Epithelial cell of prostate (primary cell): Measurements from ENCODE around the gene LMO3.
"Not testable (repeated sequence)": the region's sequence is repeated elsewhere in the genome, so short reads cannot be mapped to it uniquely, and the experiment has no call there.

Experiments used
- DNase-seq: peaks from one replicate; pipeline ENCODE4 v3.0.0-alpha.2; 2011; ENCODE audit warnings: low read depth, low spot score
- H3K27ac ChIP-seq: fragments of 450-650 bp; 2 replicates; pipeline ENCODE4 v1.5.1; 2017; ENCODE audit warnings: mild to moderate bottlenecking

The LMO3 gene

GRCh38 chr12:16560273-16560672 lies 45.7 kb downstream of the LMO3 start:
- no peak for DNase-seq
- no peak overlapping the region for H3K27ac ChIP-seq

DNA sequence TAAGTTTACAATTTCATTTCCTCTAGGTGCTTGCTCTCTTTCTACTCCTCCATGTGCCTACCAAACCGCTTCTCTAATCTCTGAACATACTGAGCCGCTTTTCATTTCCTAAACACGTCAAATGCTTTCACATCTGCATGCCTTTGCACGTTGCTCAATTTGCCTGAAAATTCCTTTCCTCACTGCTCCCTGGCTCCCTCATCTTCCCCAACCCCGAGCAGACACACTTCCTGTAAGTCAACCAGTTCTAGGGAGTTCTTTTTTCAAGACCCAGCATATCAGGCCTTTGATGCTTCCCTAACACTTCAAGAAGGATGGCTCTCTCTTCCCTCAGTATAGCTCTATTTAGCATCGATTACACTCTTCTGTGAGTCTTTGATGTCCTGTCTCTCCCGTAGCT lies 50.3 kb downstream of the LMO3 start:
- peak overlapping the region; percentile 13 for H3K27ac ChIP-seq
- DNase-seq, result no peak

GRCh38 chr12:16553457-16553856 lies 52.5 kb downstream of the LMO3 start:
- DNase-seq, result no peak
- H3K27ac ChIP-seq, result no peak overlapping the region

- no peak overlapping the region for H3K27ac ChIP-seq
- no peak for DNase-seq
Measured at GRCh38 chr12:16552301-16552700, 53.7 kb downstream of the LMO3 start.

GRCh38 chr12:16545836-16546235 lies 60.1 kb downstream of the LMO3 start:
- no peak for DNase-seq
- no peak overlapping the region for H3K27ac ChIP-seq

- DNase-seq, result no peak
- H3K27ac ChIP-seq, result no peak overlapping the region
Measured at GRCh38 chr12:16542586-16542985, 63.4 kb downstream of the LMO3 start.

DNA sequence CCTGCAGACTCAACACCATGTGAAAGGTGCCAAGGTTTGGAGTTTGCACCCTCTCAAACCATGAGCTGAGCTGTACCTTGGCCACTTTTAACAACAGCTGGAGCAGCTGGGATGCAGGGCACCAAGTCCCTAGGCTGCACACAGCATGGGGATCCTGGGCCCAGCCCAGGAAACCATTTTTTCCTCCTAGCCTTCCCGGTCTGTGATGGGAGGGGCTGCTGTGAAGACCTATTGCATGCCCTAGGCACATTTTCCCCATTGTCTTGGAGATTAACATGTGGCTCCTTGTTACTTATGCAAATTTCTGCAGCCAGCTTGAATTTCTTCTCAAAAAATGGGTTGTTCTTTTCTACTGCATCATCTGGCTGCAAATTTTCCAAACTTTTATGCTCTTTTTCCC lies 68.3 kb downstream of the LMO3 start:
- not testable (repeated sequence) for DNase-seq, H3K27ac ChIP-seq

- H3K27ac ChIP-seq, result no peak overlapping the region
- no peak for DNase-seq
Measured at GRCh38 chr12:16531621-16532020, 74.3 kb downstream of the LMO3 start.

- H3K27ac ChIP-seq, result no peak overlapping the region
- no peak for DNase-seq
Measured at GRCh38 chr12:16530268-16530850, 75.6 kb downstream of the LMO3 start.

DNA sequence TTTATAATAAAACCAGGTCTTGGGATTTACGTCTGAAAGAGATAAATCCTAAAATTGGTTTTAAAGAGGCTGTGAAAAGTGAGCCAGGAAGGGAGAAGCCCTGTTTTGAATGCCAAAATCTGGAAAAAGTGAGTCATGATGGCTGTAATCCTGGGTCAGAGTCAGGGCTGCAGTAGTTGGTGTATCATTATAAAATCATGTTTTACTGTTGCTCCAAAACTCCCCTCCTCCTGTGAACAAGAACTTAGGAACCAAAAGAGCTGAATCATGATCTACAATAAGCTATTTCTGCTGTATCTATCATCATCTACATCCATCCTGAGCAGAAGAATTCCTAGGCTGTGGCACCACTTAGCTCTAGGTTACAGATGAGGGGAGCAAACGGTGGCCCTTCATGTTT lies 79.3 kb downstream of the LMO3 start:
- DNase-seq, result no peak
- no peak overlapping the region for H3K27ac ChIP-seq

DNA sequence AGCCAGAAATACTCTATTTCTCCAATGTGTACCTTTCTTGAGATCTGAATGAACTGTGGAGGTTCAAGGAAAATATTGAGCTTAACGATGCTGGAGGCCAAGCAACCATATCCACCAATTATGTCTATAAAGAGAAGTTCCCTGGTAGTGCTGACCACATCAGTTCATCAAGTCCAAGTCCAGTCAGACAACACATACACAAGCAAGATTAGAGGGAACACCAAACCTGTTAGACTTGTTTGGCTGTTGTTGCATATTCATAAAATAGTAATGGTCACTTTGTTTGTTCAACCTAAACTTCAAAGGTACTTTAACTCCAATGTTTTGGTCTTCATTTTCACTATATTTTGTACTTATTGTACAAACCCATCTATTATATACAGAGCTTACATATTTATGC lies 81.6 kb downstream of the LMO3 start:
- DNase-seq, result peak; percentile 51
- H3K27ac ChIP-seq, result peak overlapping the region; percentile 43

DNA sequence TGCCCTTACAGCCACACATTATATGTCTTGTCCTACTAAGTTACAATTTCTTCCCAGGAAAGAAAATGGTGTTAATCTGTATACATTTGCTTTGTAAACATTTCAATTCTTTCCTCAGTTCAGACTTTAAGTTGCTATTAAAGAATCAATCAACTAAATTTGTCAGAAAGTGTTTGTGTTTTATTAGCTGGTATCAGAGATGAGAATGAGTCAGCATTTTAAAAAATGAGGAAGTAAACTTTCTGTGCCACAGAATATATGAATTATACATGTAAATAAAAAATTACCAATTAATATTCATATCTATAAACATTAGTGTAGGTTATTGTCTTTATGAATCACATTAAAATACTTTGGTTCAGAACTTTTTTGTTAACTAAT lies 82.0 kb downstream of the LMO3 start:
- no peak for DNase-seq
- peak overlapping the region; percentile 43 for H3K27ac ChIP-seq

DNA sequence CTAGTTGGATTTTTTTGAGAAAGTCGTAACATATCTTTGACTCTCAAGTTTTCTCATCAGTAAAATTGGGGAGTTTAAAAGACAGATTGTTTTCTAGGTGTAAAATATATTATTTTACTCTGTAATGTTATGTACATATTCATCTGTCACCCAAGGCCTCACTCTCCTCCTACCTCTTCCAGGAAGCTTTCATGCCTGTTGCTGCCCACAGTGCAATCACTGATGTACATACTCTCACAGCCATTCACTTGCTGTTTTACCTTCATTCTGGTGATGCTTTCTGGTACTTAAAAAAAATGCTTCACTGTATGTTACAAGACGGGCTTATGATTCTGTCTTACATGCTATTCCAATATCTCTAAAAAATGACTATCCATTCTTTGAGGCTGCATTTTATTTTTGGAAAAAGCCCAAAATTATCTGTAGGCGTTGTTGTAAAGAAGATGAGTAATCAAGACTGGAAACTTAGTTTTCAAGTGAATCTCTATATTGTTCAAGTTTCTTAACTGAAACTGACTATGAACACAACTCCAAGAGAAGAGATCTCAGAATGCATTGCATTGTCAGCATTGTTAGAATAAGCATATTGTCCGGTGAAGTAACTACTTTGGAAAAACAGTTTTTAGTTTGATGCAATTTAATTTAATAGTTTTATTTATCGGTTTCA lies 82.5 kb downstream of the LMO3 start:
- no peak for DNase-seq
- peak overlapping the region; percentile 43 for H3K27ac ChIP-seq

DNA sequence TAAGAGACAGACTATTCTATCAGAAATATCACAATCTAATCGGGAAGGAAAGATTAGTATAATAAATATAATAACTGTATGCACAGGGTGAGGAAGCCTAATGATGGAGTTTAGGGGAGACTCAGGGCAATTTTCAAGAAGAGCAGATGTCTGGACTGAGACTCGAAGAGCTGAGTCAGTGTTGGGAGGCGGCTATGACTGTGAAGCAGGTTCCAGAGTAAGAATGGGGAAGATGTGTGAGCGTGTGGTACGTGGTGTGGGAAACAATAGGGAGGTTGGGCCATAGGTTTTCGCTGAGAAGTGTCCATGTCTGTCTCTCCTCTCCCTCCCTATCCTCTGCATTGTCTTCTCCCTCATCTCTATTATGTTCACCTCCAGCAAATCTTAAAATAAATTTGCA lies 85.6 kb downstream of the LMO3 start:
- DNase-seq, result no peak
- no peak overlapping the region for H3K27ac ChIP-seq

- DNase-seq, result no peak
- no peak overlapping the region for H3K27ac ChIP-seq
Measured at GRCh38 chr12:16515666-16516065, 90.3 kb downstream of the LMO3 start.

DNA sequence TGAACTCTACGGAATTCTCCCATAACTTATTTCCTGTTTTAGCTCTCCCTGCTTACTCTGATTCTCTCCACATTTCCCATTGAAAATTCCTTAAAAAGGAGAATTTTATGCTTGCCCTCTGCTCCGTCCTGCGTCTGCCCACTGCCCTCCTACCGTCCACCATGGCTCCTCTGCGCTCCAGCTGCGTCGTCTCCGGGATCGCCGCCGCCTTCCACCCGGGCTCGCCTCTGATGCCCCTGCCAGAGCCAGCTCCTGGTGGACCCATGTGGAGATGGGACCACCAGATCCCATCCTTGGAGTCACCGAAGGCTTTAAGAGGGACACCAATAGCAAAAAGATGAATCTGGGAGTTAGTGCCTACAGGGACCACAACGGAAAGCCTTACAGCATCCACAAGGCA lies 92.7 kb downstream of the LMO3 start:
- no peak for DNase-seq

GRCh38 chr12:16509411-16509810 lies 96.6 kb downstream of the LMO3 start:
- H3K27ac ChIP-seq, result no peak overlapping the region
- no peak for DNase-seq

More for the DNA sequence above, 92.7 kb downstream of the LMO3 start:
- H3K27ac ChIP-seq, result no peak overlapping the region

GRCh38 chr12:16506394-16506793 lies 99.6 kb downstream of the LMO3 start:
- no peak overlapping the region for H3K27ac ChIP-seq
- DNase-seq, result no peak

GRCh38 chr12:16504200-16504599 lies 101.8 kb downstream of the LMO3 start:
- no peak overlapping the region for H3K27ac ChIP-seq
- DNase-seq, result no peak

DNA sequence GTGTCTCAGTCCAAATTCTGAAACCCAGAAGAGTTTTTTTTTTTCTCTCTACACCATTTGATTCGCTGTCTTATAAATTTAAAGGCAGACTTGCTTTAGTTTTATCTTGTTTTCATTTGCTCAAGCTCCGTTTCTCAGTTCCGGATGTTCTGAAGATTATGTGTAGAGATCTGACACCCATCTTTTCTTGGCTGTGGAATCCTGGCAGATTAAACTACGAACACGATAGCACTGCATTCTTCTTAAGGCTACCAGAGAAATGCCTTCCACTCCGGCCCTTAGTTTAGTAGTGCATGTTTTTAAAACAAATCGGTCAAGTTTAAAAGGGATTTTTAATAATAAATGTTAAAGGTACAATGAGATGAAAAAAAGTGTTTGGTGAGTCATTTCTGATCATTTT lies 106.4 kb downstream of the LMO3 start:
- no peak overlapping the region for H3K27ac ChIP-seq
- DNase-seq, result no peak
